Activated CD4-positive, alpha-beta T cell treated with anti-CD3 and anti-CD28 coated beads, Interleukin-2, Interleukin-6, amounts not matched to agents 100 ng/mL and 50 ng/mL, durations not matched to agents 16 hours and 8 hours (primary cell): ENCODE data around the gene SERPINI1.
"Not testable (repeated sequence)": the region's sequence is repeated elsewhere in the genome, so short reads cannot be mapped to it uniquely, and the experiment has no call there.

ENCODE experiments used
- DNase-seq: peaks from one replicate; pipeline ENCODE4 v3.0.0-alpha.2; 2020

SERPINI1 gene

GRCh38 chr3:167798443-167798842 is 62.9 kb downstream of the SERPINI1 start:
- no peak for DNase-seq

GRCh38 chr3:167808910-167809309 is 73.4 kb downstream of the SERPINI1 start:
- no peak for DNase-seq

GRCh38 chr3:167810236-167810635 is 74.7 kb downstream of the SERPINI1 start:
- DNase-seq, result no peak

GRCh38 chr3:167811031-167811430 is 75.5 kb downstream of the SERPINI1 start:
- no peak for DNase-seq

GRCh38 chr3:167813169-167814123 is 77.9 kb downstream of the SERPINI1 start:
- no peak for DNase-seq

- DNase-seq, result no peak
Observed at GRCh38 chr3:167814441-167814951, 79.0 kb downstream of the SERPINI1 start.

GRCh38 chr3:167816953-167817352 is 81.4 kb downstream of the SERPINI1 start:
- DNase-seq, result no peak

GRCh38 chr3:167820102-167820865 is 84.8 kb downstream of the SERPINI1 start:
- DNase-seq, result no peak

GRCh38 chr3:167821248-167821805 is 85.8 kb downstream of the SERPINI1 start:
- DNase-seq, result no peak

GRCh38 chr3:167823738-167824137 is 88.2 kb downstream of the SERPINI1 start:
- DNase-seq, result no peak

- DNase-seq, result not testable (repeated sequence)
Observed at GRCh38 chr3:167827588-167827987, 92.1 kb downstream of the SERPINI1 start.

GRCh38 chr3:167829071-167829470 is 93.5 kb downstream of the SERPINI1 start:
- no peak for DNase-seq

- no peak for DNase-seq
Observed at GRCh38 chr3:167830007-167830406, 94.5 kb downstream of the SERPINI1 start.

GRCh38 chr3:167835359-167835758 is 99.8 kb downstream of the SERPINI1 start:
- no peak for DNase-seq

GRCh38 chr3:167835953-167836352 is 100.4 kb downstream of the SERPINI1 start:
- no peak for DNase-seq

- DNase-seq, result no peak
Observed at GRCh38 chr3:167837466-167837865, 101.9 kb downstream of the SERPINI1 start.

- peak; percentile 6 for DNase-seq
Observed at GRCh38 chr3:167839460-167840134, 104.1 kb downstream of the SERPINI1 start.

GRCh38 chr3:167840247-167840646 is 104.7 kb downstream of the SERPINI1 start:
- no peak for DNase-seq

GRCh38 chr3:167843481-167843880 is 108.0 kb downstream of the SERPINI1 start:
- no peak for DNase-seq

GRCh38 chr3:167843886-167844285 is 108.4 kb downstream of the SERPINI1 start:
- no peak for DNase-seq

- DNase-seq, result no peak
Observed at GRCh38 chr3:167844528-167844927, 109.0 kb downstream of the SERPINI1 start.

- no peak for DNase-seq
Observed at GRCh38 chr3:167851171-167851570, 115.7 kb downstream of the SERPINI1 start.

- no peak for DNase-seq
Observed at GRCh38 chr3:167851749-167852148, 116.2 kb downstream of the SERPINI1 start.
